Neural progenitor cell (in vitro differentiated cells): ENCODE data around the gene ERCC5. TPM values are rescaled to one million over a fixed set of nuclear protein-coding genes. Genes with fewer than 3 reads are reported as not detected.

Experiments
- DNase-seq: peaks from one replicate; pipeline ENCODE4 v3.0.0-alpha.2; 2016; ENCODE audit warnings: low spot score
- H2AFZ ChIP-seq: fragments of 200-600 bp; sonication (generic); replicated peaks from 2 replicates; pipeline ENCODE4 v1.6.1; 2016; ENCODE audit warnings: antibody characterized with exemption
- H3F3A ChIP-seq: fragments of 200-600 bp; sonication (generic); 2 replicates; pipeline ENCODE4 v1.6.1; 2016; ENCODE audit warnings: antibody characterized with exemption, low read depth
- H3K27ac ChIP-seq: fragments of 200-600 bp; sonication (generic); 2 replicates; pipeline ENCODE4 v1.5.1; 2016; ENCODE audit warnings: mild to moderate bottlenecking
- H3K27me3 ChIP-seq: fragments of 200-600 bp; sonication (generic); 2 replicates; pipeline ENCODE4 v1.6.1; 2016; ENCODE audit warnings: mild to moderate bottlenecking, moderate library complexity
- H3K36me3 ChIP-seq: fragments of 200-600 bp; sonication (generic); 2 replicates; pipeline ENCODE4 v1.5.1; 2016
- H3K4me1 ChIP-seq: fragments of 200-600 bp; sonication (generic); 2 replicates; pipeline ENCODE4 v1.6.1; 2016; ENCODE audit warnings: mixed run types
- H3K4me2 ChIP-seq: fragments of 200-600 bp; sonication (generic); 2 replicates; pipeline ENCODE4 v1.6.1; 2016
- H3K4me3 ChIP-seq: fragments of 200-600 bp; sonication (generic); 2 replicates; pipeline ENCODE4 v1.5.1; 2016
- H3K79me2 ChIP-seq: fragments of 200-600 bp; sonication (generic); 2 replicates; pipeline ENCODE4 v1.6.1; 2016; ENCODE audit warnings: low read depth
- H3K9ac ChIP-seq: fragments of 200-600 bp; sonication (generic); 2 replicates; pipeline ENCODE4 v1.6.1; 2016
- H3K9me3 ChIP-seq: fragments of 200-600 bp; sonication (generic); 2 replicates; pipeline ENCODE4 v1.5.1; 2016; ENCODE audit warnings: low read depth
- H4K20me1 ChIP-seq: fragments of 200-600 bp; sonication (generic); 2 replicates; pipeline ENCODE4 v1.6.1; 2016; ENCODE audit warnings: low read depth
- H3K27ac Mint-ChIP-seq: 3 replicates; pipeline ENCODE4 v1.8.0; 2021; ENCODE audit warnings: mixed read lengths
- H3K27me3 Mint-ChIP-seq: 2 replicates; pipeline ENCODE4 v1.8.0; 2022; ENCODE audit warnings: low read depth, mild to moderate bottlenecking, inconsistent platforms, moderate library complexity, mixed read lengths; ENCODE audit not compliant: insufficient read depth
- H3K36me3 Mint-ChIP-seq: 3 replicates; pipeline ENCODE4 v1.8.0; 2021; ENCODE audit warnings: mixed read lengths
- H3K4me1 Mint-ChIP-seq: 3 replicates; pipeline ENCODE4 v1.8.0; 2021; ENCODE audit warnings: mixed read lengths
- H3K4me3 Mint-ChIP-seq: 3 replicates; pipeline ENCODE4 v1.8.0; 2021; ENCODE audit warnings: mild to moderate bottlenecking, moderate library complexity, mixed read lengths
- H3K9me3 Mint-ChIP-seq: 3 replicates; pipeline ENCODE4 v1.8.0; 2020; ENCODE audit warnings: mixed read lengths
- CTCF ChIP-seq: fragments of 200-600 bp; sonication (generic); IDR thresholded peaks from 2 replicates; pipeline ENCODE4 v1.5.1; 2017; ENCODE audit warnings: antibody characterized with exemption, mild to moderate bottlenecking
- EZH2 ChIP-seq: fragments of 200-600 bp; sonication (generic); IDR thresholded peaks from 2 replicates; pipeline ENCODE4 v1.6.1; 2017; ENCODE audit warnings: antibody characterized with exemption, mild to moderate bottlenecking, moderate library complexity
- EZH2phosphoT487 ChIP-seq: fragments of 200-600 bp; sonication (generic); IDR thresholded peaks from 2 replicates; pipeline ENCODE4 v1.6.1; 2017; ENCODE audit warnings: antibody characterized with exemption
- total RNA-seq: library from RNA; depleted of rRNA; stranded (reverse); fragments of >200 nt; gene quantifications from 2 replicates; pipeline ENCODE4 v1.2.3, GENCODE V29; 2015; ENCODE audit warnings: low replicate concordance

The ERCC5 gene
- total RNA-seq, 1 donor from 2014 or later: 35.1 TPM

- DNase-seq: peak; percentile 88
- H3K27ac ChIP-seq: no peak overlapping the region
- H3K79me2 ChIP-seq: peaks cover 6% of the 10 kb centered on the region
- peak overlapping the region; percentile 89 for H3K4me3 Mint-ChIP-seq
- peak overlapping the region; percentile 90 for H3K4me2 ChIP-seq
- H3K4me1 ChIP-seq: peaks cover 6% of the 10 kb centered on the region
- no peaks in the 10 kb centered on the region for H3F3A ChIP-seq
- H3K9me3 ChIP-seq: no peaks in the 10 kb centered on the region
- H3K36me3 Mint-ChIP-seq: peaks cover 7% of the 10 kb centered on the region
- no peak overlapping the region for H3K27ac Mint-ChIP-seq
- H3K9me3 Mint-ChIP-seq: no peaks in the 10 kb centered on the region
- H3K27me3 Mint-ChIP-seq: peaks cover 3% of the 10 kb centered on the region
- peak overlapping the region; percentile 92 for H2AFZ ChIP-seq
- peaks cover 39% of the 10 kb centered on the region for H3K27me3 ChIP-seq
- no peak overlapping the region for H3K9ac ChIP-seq
- TF ChIP-seq EZH2 (peak; percentile 31), CTCF (peak; percentile 86), EZH2phosphoT487 (no peak)
- peaks cover 18% of the 10 kb centered on the region for H3K4me1 Mint-ChIP-seq
- H3K36me3 ChIP-seq: no peaks in the 10 kb centered on the region
- H4K20me1 ChIP-seq: no peaks in the 10 kb centered on the region
- H3K4me3 ChIP-seq: peak overlapping the region; percentile 83
Observed at GRCh38 chr13:102800145-102801041, 45.4 kb upstream of the ERCC5 start.

- Histone ChIP-seq H3K4me1 (no peaks in the 10 kb centered on the region), H3K4me3 (no peak overlapping the region), H3K36me3 (peaks cover 5% of the 10 kb centered on the region), H3K27ac (no peak overlapping the region), H4K20me1 (no peaks in the 10 kb centered on the region), H2AFZ (no peak overlapping the region), H3K27me3 (peaks cover 9% of the 10 kb centered on the region), H3K9ac (no peak overlapping the region), H3K79me2 (no peaks in the 10 kb centered on the region), H3K4me2 (no peak overlapping the region), H3F3A (no peaks in the 10 kb centered on the region), H3K9me3 (no peaks in the 10 kb centered on the region)
- TF ChIP-seq EZH2phosphoT487 (no peak), CTCF (no peak), EZH2 (no peak)
- Mint-ChIP-seq H3K4me3 (no peak overlapping the region), H3K36me3 (peaks cover 28% of the 10 kb centered on the region), H3K4me1 (peaks cover 3% of the 10 kb centered on the region), H3K27ac (no peak overlapping the region), H3K9me3 (peaks cover 4% of the 10 kb centered on the region), H3K27me3 (no peaks in the 10 kb centered on the region)
- DNase-seq: no peak
Observed at GRCh38 chr13:102805680-102806079, 40.2 kb upstream of the ERCC5 start.

- H3K4me2 ChIP-seq: no peak overlapping the region
- H2AFZ ChIP-seq: no peak overlapping the region
- H3K27me3 ChIP-seq: no peaks in the 10 kb centered on the region
- no peak for DNase-seq
- H3F3A ChIP-seq: no peaks in the 10 kb centered on the region
- Mint-ChIP-seq H3K4me1 (peaks cover 3% of the 10 kb centered on the region), H3K9me3 (peaks cover 14% of the 10 kb centered on the region), H3K36me3 (peaks cover 39% of the 10 kb centered on the region), H3K27ac (no peak overlapping the region), H3K27me3 (no peaks in the 10 kb centered on the region), H3K4me3 (no peak overlapping the region)
- TF ChIP-seq EZH2phosphoT487 (no peak), CTCF (no peak), EZH2 (no peak)
- H3K4me1 ChIP-seq: no peaks in the 10 kb centered on the region
- H4K20me1 ChIP-seq: no peaks in the 10 kb centered on the region
- no peak overlapping the region for H3K4me3 ChIP-seq
- no peak overlapping the region for H3K9ac ChIP-seq
- H3K36me3 ChIP-seq: peaks cover 5% of the 10 kb centered on the region
- H3K27ac ChIP-seq: no peak overlapping the region
- no peaks in the 10 kb centered on the region for H3K9me3 ChIP-seq
- no peaks in the 10 kb centered on the region for H3K79me2 ChIP-seq
Observed at GRCh38 chr13:102807699-102808098, 38.1 kb upstream of the ERCC5 start.
